NCI-H526 treated with DMSO at 0.1 percent for 48 hours (cell line): ENCODE measurements around the gene VPS16.
"Not testable (repeated sequence)": the region's sequence is repeated elsewhere in the genome, so short reads cannot be mapped to it uniquely, and the experiment has no call there.

ENCODE experiments used
- DNase-seq: peaks from one replicate; lab custom pipeline; 2025; lab: John Stamatoyannopoulos, UW

The VPS16 gene

DNA sequence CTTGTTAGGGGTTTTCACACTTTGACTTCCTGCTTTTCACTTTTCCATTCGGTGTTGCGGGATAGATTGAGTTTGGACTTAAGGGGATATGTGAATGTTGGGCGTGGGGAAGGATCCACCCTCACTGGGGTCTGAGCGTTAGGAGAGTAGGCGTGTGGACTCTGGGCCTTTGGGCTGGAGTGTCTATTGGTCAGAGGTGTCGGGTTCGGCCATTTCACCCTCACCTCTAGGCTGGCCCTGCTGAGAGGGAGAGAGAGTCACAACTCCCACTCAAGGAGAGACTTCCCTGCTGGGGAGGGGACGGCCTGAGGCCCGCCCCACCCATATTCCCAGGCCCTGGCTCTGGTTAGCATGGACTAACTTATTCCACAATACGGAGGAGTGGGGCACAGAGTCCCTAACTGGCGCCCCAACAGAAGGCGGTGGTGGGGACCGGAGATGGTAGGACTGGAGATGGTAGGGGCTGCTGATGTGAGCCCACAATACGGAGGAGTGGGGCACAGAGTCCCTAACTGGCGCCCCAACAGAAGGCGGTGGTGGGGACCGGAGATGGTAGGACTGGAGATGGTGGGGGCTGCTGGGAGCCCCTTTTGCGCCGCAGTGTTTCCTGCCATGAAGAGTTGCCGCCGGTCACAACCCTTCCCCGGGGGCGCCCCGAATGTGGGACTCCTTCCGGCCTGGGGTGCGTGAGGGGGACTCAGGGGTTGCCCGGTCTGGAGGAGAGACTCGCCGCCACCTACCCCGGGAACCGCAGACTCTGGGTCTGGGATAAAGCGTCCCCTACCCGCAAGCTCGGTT lies 31.3 kb downstream of the VPS16 start:
- no peak for DNase-seq

DNA sequence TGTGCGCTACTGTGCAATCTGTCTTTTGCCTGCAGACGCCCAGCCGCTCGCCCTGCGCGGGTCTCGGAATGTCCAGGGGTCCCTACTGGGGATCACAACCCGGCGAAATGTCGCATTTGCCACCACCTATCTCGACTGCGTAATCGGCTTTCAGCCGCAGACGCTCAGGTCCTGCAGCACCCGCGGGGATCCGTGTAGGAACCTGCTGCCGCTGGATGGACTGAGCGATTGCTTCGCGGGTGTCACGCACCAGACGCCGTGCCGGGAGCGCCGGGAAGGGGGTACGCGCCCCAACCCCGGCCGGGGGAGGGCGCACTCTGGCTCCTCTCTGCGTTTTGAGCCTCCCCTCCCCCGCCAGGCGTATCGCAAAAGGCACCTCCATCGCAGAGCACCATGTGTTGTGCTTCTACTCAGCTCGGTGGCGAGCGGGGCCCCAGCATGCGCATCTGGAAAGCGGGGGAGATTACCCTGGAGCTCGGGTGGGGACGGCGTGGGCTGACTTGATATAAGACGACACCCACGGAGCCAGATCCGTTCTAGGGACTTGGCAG lies 32.0 kb downstream of the VPS16 start:
- peak; percentile 29 for DNase-seq

DNA sequence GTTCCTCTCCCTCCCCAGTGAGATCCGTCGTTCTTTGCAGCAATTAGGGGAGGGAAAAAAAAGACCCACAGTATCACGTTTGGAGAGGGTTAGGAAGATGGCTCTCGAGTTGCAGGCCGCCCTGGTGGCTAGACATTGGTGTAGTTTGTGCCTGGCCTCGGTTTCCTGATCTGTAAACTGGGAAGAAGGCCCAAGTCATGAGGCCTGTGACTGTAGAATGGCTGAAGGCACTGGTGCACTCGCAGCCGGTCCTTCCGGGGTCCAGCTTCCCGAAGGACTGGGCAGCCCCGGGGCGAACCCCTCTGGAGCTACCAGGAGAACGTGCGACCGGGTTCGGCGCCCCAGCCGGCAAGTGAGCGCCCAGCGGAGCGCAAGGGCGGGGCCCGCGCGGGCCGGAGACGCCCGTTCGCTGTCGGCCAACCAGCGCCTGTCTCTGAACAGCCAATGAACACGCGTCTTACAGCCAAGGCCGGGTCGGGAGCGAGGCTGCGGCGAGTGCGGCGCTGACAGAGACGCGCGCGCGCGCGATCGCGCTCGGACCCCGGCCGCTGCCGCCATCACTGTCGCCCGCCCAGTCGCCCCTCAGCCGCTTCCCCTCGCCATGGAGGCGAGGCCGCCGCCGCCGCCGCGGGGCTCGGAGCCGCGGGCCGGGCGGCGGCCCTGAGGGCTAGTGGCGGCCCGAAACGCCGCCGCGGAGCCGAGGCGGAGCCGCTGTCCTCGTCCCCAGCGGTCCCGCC lies 32.6 kb downstream of the VPS16 start, which contains the start of gene PTPRA:
PTPRA (plus strand) TSS at position 472 of the 737 bp plus-strand sequence. CDS start 90,797 bp downstream, outside the sequence.
- DNase-seq: peak; percentile 92

DNA sequence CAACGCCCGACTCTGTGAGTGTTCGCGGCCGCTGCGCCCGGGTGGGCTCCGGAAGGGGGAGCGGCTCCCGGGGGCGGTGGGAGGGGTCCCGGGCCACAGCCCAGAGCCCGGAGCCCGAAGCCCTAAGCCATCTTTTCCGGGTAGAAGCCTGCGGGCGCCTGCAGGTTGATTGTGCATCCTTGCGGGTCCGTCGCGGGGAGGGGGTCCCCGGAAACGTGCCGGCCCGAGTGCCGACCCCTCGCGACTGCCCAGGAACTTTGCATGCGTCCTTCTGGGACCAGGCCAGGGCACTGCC lies 33.1 kb downstream of the VPS16 start:
- DNase-seq: no peak

DNA sequence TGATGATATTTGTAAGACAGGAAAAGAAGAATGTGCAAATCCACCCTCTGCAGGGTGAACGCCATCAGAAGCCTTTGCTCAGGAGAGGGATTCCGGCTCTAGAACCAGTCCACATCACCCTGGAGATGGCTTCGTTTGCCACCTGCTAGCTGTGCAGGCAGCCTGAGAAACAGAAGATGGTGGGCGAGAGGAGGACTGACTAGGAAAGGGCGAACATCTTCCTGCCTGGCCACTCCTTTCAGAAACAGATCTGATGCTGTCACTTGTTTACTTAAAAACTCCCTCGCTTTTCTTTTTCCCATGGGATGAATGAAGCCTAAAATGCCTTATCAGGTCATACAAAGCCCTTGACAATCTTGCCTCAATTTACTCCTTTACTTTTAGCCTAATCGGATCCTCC lies 33.9 kb downstream of the VPS16 start:
- DNase-seq: no peak

DNA sequence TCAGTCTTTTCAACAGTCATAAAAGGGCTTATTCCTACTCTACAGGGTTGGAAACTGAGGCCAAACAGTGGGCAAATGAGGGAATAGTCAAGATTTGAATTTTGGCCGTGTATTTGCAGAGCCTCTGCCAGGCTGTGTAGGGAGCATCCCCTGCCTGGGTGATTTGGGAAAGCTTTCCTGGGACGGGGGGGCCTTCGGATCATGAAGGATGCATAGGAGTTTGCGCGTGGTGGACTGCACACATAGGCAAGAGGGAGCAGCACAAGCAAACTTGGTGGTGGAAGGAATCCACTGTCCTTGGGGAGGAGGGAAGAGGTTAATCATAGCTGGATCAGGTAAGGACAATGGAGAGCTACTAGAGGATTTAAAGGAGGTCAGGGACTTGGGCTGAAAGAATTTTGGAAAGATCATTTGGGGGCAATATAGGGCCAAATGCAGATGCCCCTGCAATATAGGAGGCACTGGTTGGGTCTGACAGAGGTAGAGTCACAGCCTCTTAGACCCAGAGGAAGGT lies 35.2 kb downstream of the VPS16 start:
- no peak for DNase-seq

DNA sequence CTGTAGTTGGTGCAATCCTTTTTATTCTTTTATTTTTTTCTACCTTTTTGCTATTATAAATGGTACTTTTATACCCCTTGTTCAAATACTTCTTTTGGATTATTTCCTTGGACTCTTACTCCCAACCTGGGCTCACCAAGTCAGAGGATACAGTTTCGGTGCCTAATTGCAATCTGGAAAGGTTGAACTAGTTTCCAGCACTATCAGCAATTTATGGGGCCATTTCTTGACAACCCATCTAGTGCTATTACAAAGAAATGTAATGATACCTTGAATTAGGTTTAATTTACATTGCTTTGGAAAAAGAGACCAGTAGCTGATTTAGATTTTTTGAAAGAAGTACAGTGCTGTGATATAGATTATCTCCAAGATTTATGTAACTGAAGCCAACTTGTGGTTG lies 38.0 kb downstream of the VPS16 start:
- DNase-seq: no peak

DNA sequence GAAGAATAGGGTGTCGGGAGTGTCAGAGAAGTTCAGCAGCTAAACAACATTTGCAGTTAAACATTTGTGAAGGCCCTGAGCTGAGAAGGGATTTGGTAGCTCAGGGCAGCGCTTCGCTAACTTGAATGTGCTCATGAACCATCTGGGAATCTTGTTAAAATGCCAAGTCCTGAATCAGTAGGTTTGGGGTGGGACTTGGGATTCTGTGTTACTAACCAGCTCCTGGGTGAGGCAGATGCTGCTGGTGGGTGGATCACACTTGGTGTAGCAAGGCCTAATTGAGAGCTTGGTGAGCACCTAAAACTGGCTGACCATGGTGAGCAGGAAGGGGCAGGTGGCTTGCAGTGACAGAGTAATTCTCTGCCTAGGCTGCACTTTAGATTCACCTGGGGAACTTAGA lies 38.6 kb downstream of the VPS16 start:
- no peak for DNase-seq

DNA sequence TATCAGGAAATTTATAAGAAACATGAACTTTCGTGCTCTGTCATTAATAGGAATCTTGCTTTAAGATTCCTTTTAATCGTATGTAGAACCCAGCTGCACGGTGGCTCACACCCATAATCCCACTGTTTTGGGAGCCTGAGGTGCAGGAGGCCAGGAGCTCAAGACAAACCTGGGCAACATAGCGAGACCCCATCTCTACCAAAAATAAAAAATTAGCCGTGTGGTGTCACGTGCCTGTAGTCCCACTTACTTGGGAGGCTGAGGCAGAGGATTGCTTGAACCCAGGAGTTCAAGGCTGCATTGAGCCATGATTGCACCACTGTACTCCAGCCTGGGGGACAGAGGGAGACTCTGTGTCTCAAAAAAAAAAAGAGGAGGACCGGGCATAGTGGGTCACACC lies 40.1 kb downstream of the VPS16 start:
- no peak for DNase-seq

DNA sequence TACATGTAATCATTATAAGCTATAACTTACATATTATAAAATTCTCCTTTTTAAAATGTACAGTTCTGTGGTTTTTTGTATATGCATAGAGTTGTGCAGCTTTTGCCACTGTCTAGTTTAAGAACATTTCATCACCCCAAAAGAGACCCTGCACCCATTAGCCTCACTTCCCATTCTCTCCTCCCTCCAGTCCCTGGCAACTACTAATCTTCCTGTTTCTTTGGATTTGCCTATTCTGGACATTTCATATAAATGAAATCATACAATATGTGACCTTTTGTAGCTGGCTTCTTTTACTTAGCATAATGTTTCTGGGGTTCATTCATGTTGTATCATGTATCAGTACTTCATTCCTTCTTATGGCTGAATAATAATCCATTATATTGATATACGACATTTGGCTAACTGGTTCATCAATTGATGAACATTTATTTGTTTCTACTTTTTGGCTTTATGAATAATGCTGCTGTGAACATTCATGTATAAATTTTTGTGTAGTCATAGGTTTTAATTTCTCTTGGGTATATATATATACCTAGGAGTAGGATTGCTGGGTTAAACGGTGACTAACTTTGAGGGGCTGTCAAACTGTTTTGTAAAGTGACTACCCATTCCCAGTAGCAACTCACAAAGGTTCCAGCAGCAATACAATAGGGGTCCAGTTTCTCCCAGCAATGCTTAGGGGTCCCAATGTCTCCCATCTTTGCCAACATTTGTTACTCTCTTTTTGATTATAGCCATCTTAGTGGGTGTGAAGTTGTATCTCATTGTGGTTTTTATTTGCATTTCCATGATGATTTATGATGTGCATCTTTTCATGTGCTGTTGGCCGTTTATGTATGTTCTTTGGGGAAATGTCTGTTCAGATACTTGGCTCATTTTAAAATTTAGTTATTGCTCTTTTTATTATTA lies 43.4 kb downstream of the VPS16 start:
- no peak for DNase-seq

DNA sequence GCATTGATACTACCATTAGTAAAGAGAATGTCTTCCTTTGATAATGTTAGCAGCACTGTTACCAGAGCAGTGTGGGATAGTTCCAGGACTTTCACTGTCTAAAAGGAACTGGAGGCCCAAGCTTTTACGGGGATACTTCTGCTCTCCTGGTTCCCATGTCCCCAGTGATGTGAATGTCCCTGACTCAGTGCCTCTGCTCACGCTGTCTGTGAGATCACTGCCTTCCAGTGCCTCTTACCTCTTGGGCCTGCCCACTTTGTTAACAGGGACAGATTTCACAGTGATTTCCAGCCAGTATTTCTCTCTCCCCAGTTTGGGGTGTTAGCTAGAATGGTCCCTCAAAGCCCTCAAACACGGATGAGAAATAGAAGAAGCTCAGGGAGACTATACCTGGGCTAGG lies 47.2 kb downstream of the VPS16 start:
- DNase-seq: no peak

DNA sequence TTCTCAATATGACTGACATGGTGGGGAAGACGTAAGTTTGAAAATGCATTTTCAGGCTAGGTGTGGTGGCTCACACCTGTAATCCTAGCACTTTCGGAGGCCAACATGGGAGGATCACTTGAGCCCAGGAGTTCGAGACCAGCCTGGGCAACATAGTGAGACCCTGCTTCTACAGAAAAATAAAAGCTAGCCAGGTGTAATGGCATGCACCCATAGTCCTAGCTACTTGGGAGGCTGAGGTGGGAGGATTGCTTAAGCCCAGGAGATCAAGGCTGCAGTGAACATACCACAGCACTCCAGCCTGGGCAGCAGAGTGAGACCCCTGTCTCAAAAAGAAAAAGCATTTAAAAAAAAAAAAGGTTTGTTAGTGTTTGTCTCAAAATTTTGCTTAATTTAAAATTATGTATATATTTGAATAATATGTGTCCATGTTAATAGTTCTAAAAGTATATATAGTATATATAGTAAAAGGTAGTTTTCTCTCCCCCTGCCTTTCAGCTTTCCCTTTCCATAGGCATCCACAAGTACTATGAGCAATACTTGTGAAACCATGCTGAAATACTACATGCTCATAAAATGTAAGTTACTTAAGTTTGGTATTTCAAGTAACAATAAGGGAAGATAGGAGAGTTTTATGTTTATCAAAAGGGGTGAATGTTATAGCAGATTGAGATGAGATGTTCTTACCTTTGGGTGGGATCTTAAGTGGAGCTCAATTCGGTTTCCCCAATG lies 47.8 kb downstream of the VPS16 start:
- no peak for DNase-seq

DNA sequence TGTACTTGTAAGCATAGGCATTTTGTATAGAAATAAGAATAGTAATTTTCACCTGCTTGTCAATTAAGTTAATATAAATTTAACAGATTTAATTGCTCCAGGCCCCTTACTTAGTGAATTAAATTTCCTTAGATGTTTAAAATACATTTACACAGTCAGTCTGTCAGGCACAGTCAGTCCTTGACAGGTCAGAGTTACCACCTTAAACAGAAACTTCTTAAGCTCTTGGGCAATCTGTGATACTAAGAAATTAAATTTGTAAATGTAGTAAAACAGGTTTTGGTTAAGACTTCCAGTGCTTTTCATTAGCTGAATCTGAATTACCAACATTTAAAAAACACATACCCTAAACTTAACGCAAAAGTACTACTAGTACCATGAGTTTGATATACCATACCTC lies 48.7 kb downstream of the VPS16 start:
- DNase-seq: no peak

DNA sequence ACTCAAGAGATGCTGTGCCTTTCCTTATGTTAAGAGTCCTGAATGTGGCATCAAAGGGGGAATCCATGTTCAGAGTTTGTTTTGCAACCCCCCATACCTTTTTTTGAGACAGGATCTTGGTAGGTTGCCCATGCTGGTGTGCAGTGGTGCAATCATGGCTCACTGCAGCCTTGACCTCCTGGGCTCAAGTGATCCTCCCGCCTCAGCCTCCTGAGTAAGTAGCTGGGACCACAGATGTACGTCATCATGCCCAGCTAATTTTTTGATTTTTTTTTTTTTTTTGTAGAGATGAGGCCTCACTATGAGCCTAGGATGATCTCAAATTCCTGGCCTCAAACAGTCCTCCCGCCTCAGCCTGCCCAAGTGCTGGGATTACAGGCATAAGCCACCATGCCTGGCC lies 49.3 kb downstream of the VPS16 start:
- no peak for DNase-seq

DNA sequence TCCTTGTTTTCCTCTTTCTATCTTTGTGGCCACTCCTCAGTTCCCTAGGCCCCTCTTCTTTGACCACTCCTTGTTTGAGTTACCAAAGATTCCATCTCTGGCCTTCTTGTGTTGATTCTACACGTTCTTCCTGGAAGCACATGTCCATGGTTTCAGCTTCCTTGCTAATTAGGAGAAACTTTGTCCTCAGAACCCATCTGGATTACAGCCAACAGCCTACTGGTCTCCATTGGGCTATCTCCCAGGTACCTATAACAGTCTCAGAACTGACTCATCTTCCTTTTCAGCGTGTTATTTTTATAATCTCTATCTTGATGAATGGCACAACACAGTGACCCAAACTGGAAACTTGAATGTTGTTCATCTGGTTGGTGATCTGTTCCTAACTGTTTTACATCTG lies 50.2 kb downstream of the VPS16 start:
- no peak for DNase-seq

DNA sequence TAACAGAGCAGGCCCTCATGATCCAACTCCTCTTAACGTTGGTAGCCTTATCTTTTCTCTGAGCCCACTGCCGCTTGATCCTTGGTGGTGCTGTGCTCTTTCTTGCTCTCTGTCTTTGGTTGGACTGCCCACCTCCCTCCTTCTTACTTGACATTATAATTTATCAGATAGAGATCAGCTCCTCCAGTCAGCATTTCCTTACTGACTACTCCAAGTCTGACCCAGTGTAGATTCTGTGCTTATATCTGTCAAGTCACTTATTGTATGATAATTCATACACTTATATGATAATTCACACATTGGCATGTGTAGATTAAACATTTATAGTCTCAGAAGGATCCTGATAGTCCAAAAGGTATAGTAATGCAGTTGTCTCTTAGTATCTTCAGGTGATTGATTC lies 50.8 kb downstream of the VPS16 start:
- no peak for DNase-seq

DNA sequence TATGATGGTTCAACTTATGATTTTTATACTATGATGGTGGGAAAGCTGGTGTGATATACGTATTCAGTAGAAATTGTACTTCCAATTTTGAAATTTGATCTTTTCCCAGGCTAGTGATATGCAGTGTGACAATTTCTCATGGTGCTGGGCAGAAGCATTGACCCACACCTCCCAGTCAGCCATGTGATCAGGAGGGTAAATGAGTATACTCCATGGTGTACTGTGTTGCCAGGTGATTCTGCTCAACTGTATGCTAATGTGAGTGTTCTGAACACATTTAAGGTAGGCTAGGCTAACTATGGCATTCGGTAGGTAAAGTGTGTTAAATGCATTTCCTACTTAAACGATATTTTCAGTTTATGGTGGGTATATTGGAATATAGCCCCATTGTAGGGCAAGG lies 51.8 kb downstream of the VPS16 start:
- no peak for DNase-seq

DNA sequence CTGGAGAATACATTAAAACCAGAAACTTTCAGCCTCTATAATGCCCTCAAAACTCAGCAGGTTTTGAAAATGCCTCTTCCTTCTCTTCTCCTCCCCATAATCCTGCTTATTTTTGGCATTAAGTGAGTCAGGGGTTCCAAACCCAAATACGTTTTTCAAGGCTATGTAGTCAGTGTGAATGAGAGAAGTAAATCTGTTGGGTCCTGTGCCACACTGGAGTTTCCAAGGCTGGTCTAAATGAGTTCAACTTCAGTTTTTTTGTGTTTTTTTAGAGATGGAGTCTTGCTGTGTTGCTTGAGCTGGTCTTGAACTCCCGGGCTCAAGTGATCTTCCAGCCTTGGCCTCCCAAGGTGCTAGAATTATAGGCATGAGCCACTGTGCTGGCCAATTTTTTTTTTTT lies 53.7 kb downstream of the VPS16 start:
- no peak for DNase-seq

DNA sequence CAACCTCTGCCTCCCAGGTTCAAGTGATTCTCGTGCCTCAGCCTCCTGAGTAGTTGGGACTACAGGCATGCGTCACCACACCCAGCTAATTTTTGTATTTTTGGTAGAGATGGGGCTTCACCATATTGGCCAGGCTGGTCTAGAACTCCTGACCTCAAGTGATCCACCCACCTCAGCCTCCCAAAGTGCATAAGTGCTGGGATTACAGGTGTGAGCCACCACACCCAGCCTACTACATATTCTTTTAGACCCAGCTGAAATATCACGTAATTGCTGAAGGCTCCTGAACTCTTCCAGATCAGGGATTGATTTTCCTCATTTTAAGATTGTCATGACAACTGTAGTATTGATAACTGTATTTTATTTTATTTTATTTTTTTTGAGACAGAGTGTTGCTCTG lies 54.6 kb downstream of the VPS16 start:
- not testable (repeated sequence) for DNase-seq

DNA sequence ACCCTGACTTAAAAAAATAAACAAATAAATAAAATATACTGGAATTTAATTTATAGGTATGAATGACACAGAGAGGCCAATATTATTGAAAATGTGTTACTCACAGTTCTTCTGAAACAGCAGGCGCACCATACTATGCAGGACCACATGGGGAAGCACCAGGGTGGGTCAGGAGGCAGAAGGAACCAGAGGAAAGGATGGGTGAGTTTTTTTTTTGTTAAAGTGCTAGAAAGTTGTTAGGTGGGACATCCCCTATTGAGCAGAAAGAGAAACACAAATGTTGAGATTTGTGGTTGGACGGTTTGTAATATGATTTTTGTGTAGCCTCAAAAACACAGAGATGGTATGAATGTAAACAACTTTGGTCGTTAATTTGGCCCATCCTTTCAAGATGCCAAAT lies 58.7 kb downstream of the VPS16 start:
- DNase-seq: no peak

DNA sequence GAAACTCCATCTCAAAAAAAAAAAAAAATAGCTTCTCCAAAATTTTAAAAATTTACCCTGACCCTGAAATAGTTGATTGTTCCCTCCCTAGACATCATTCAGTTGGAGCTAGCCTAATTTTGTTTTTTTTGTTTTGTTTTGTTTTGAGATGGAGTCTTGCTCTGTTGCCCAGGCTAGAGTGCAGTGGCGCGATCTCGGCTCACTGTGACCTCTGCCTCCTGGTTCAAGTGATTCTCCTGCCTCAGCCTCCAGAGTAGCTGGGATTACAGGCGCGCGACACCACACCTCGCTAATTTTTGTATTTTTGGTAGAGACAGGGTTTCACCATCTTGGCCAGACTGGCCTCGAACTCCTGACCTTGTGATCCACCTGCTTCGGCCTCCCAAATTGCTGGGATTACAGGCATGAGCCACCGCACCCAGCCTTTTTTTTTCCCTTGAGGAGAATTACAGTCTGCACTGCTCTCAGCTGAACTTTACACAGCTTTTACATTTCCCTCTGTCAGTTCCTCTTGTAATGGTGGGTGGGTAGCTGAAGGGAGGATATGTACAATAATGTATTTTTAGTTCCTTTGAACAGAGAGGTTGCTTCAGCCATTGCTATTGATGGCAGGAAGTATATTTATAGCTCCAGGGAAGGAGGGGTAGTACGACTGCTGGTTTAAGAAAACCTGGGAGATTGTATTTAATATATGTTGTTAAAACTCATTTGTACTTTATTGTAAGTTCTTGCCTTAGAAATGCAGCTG lies 60.5 kb downstream of the VPS16 start:
- DNase-seq: no peak
